Activated CD4-positive, alpha-beta memory T cell treated with anti-CD3 and anti-CD28 coated beads, Interleukin-2, amount 10 ng/mL, durations not matched to agents 7 days and 5 days (primary cell): Measurements from ENCODE around the gene LRP2BP. TPM values are rescaled to one million over a fixed set of nuclear protein-coding genes. Genes with fewer than 3 reads are reported as not detected.

Experiments
- CTCF ChIA-PET: fragments of 350-600 bp; sonication (Branson Sonifier 250); formaldehyde crosslinking; loops from one replicate; lab custom pipeline; 2021; ENCODE audit warnings: antibody characterized with exemption, inconsistent platforms; lab: Charles Lee
- POLR2A ChIA-PET: fragments of 350-600 bp; sonication (Branson Sonifier 250); formaldehyde crosslinking; loops from one replicate; lab custom pipeline; 2021; ENCODE audit warnings: antibody characterized with exemption; lab: Charles Lee
- DNase-seq: peaks from one replicate; pipeline ENCODE4 v3.0.0-alpha.2; 2020
- H3K27ac Mint-ChIP-seq: one replicate; pipeline ENCODE4 v1.8.0; 2021; ENCODE audit warnings: mild to moderate bottlenecking, mixed read lengths
- H3K27me3 Mint-ChIP-seq: one replicate; pipeline ENCODE4 v1.8.0; 2021; ENCODE audit warnings: mixed read lengths
- H3K36me3 Mint-ChIP-seq: one replicate; pipeline ENCODE4 v1.8.0; 2021; ENCODE audit warnings: low read depth, mixed read lengths
- H3K4me1 Mint-ChIP-seq: one replicate; pipeline ENCODE4 v1.8.0; 2021; ENCODE audit warnings: mixed read lengths
- H3K4me3 Mint-ChIP-seq: one replicate; pipeline ENCODE4 v1.8.0; 2021; ENCODE audit warnings: mild to moderate bottlenecking, mixed read lengths
- H3K9me3 Mint-ChIP-seq: one replicate; pipeline ENCODE4 v1.8.0; 2021; ENCODE audit warnings: mixed read lengths
- total RNA-seq, 2 experiments: library from RNA; stranded (reverse); gene quantifications; one replicate each; pipeline ENCODE4 v1.2.3, GENCODE V29; 2021

Gene LRP2BP
- 1 to 10 TPM; 1.1 to 1.2 TPM for total RNA-seq

DNA sequence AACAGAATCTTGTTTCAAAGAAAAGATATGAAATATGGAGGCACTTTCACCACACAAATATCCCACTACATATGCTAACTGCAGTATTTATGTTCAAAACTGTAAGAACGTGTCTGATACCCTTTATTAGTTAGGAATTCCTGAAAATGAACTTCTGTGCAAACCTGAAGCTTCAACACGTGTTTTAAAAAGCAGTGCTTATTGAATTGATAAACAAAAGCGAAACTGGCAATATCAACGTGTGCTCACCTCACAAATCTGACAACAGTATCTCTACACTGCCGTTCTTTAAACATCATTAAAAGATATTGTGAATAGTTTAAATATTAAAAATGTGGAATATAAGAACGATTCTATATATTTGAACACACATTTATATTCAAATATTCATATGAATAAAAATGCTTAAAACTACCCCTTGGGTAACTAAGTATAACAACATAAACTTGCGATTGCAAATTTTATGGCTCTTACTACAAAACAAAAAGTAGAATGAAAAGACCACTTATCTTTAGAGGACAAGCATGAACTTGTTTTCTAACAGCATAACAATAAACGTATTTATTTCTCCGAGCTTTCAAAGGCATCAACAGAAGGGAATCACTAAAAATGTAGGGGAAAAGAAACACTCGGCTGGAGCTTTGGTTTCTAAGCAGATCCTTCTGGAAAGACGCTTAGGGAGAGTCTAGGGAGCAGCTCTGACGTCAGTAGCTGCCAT is at the start of gene LRP2BP:
Gene LRP2BP, minus strand, starts transcription at position 687 of the 718 bp plus-strand sequence. CDS start 17,738 bp downstream, outside the sequence.
- Mint-ChIP-seq H3K27ac (peak within 1 kb of the TSS; percentile 92), H3K4me3 (peak within 1 kb of the TSS; percentile 84), H3K4me1 (peaks cover 52% of the 10 kb centered on the region), H3K36me3 (peaks cover 42% of the 10 kb centered on the region), H3K9me3 (no peaks in the 10 kb centered on the region), H3K27me3 (no peaks in the 10 kb centered on the region)
- ChIA-PET CTCF (interaction anchor here (1.2 to 1.9 kb wide), 5 partner anchors 11 to 203 kb away, joined by 3 to 4 read pairs (median 4); partner anchors contain the start of genes SNX25 and UFSP2), POLR2A (interaction anchor here (1.0 to 4.3 kb wide), 15 partner anchors 9 to 747 kb away, joined by 3 to 47 read pairs (median 5); partner anchors contain the start of genes CENPU, CFAP97, SLC25A4 and SNX25)
- no peak for DNase-seq

GRCh38 chr4:185445209-185445608 is 49.5 kb upstream of the LRP2BP start:
- Mint-ChIP-seq H3K27me3 (peaks cover 2% of the 10 kb centered on the region), H3K4me3 (no peak overlapping the region), H3K9me3 (no peaks in the 10 kb centered on the region), H3K27ac (no peak overlapping the region), H3K36me3 (no peaks in the 10 kb centered on the region), H3K4me1 (no peaks in the 10 kb centered on the region)
- no peak for DNase-seq
- ChIA-PET POLR2A (no interaction called here), CTCF (no interaction called here)

DNA sequence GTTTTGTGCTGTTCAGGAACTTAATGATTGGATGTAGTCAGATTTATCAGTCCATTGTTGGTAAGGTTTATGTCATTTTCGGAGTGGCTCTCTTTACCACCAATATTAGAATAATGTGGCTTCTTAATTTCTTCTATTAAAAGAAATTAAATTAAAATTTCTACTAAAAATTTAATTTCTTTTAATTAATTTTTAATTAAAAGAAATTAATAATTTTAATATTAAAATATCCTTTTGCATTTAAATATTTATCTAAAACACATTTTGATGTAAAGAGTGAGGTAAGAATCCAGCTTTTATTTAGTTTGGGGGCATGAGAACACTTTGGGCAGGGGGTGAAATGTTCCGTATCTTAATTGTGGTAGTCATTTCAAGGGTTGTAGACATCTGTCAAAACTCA is 45.8 kb upstream of the LRP2BP start:
- H3K27ac Mint-ChIP-seq = no peak overlapping the region
- H3K36me3 Mint-ChIP-seq = no peaks in the 10 kb centered on the region
- ChIA-PET CTCF (no interaction called here), POLR2A (no interaction called here)
- no peak for DNase-seq
- H3K9me3 Mint-ChIP-seq = no peaks in the 10 kb centered on the region
- no peak overlapping the region for H3K4me3 Mint-ChIP-seq
- H3K4me1 Mint-ChIP-seq = no peaks in the 10 kb centered on the region
- peaks cover 2% of the 10 kb centered on the region for H3K27me3 Mint-ChIP-seq

DNA sequence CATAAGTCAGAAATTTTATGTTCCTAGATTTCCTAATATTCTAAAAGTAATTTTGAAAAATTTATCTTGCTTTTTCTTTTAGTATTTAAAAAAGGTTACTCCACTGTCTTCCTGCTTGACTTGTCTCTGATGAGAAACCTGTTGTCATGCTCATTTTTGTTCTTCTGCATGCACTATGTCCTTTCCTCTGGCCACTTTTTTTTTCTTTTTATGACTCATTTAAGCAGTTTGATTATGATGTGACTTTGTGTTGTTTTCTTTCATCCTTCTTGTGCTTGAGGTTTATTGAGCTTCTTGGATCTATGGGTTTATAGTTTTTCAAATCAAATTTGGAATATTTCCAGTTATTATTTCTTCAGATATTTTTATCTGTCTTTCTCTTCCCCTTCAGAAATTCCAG is 42.1 kb upstream of the LRP2BP start:
- no peak overlapping the region for H3K4me3 Mint-ChIP-seq
- DNase-seq = no peak
- H3K36me3 Mint-ChIP-seq = no peaks in the 10 kb centered on the region
- H3K4me1 Mint-ChIP-seq = no peaks in the 10 kb centered on the region
- CTCF ChIA-PET = no interaction called here
- H3K27me3 Mint-ChIP-seq = peaks cover 2% of the 10 kb centered on the region
- POLR2A ChIA-PET = no interaction called here
- no peaks in the 10 kb centered on the region for H3K9me3 Mint-ChIP-seq
- H3K27ac Mint-ChIP-seq = no peak overlapping the region

DNA sequence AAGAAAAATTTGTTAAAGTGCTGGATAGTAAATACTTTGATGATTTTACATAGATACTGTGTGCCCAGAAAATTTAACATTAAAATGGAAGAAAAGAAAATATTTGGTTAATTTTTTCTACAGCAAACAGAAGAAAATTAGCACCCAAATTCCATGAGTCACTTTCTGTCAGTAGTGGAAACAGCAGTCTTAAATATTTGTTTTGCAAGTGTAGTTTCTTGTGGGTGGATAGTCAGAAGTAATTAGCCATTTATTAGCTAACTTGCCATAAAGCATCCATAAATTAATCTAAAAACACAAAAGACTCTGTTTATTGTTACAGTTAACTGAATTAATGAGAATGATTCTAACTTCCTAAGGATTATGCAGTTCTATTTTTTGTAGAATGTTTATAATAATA is 39.7 kb upstream of the LRP2BP start:
- Mint-ChIP-seq H3K4me3 (no peak overlapping the region), H3K36me3 (no peaks in the 10 kb centered on the region), H3K27me3 (peaks cover 4% of the 10 kb centered on the region), H3K4me1 (no peaks in the 10 kb centered on the region), H3K9me3 (no peaks in the 10 kb centered on the region), H3K27ac (no peak overlapping the region)
- ChIA-PET CTCF (no interaction called here), POLR2A (no interaction called here)
- no peak for DNase-seq

- Mint-ChIP-seq H3K27me3 (peaks cover 8% of the 10 kb centered on the region), H3K4me3 (no peak overlapping the region), H3K36me3 (peaks cover 6% of the 10 kb centered on the region), H3K4me1 (peaks cover 10% of the 10 kb centered on the region), H3K9me3 (no peaks in the 10 kb centered on the region), H3K27ac (no peak overlapping the region)
- CTCF ChIA-PET = interaction anchor here (0.6 kb wide), 1 partner anchor 81 kb away, joined by 3 read pairs; no protein-coding TSS in a partner anchor
- POLR2A ChIA-PET = no interaction called here
- DNase-seq = no peak
Measured at GRCh38 chr4:185429660-185430059, 33.9 kb upstream of the LRP2BP start.

DNA sequence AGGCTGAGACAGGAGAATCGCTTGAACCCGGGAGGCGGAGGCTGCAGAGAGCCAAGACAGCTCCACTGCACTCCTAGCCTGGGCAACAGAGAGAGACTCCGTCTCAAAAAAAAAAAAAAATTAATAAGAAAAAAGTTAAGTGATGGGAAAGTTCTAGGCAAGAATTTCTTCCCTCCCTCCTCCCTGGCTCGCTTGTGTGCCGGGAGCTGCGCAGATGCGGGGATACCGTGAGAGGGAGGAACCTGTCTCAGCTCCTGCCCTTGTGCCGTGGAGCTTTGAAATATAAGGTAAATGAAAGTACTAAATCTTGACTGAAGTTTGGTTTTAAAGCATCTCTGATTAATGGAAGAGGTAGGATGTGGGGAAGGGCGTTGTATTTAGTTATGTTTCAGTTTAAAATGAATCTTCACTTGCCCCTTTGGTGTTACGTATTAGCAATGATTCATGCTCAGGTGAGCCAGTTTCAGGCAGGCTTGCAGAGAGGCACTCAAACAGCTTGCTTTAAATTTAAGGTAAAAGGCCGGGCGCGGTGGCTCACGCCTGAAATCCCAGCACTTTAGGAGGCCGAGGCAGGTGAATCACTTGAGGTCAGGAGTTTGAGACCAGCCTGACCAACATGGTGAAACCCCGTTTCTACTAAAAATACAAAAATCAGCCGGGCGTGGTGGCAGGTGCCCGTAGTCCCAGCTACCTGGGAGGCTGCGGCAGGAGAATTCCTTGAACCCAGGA is 31.4 kb upstream of the LRP2BP start:
- Mint-ChIP-seq H3K4me1 (peaks cover 20% of the 10 kb centered on the region), H3K27me3 (peaks cover 8% of the 10 kb centered on the region), H3K36me3 (peaks cover 11% of the 10 kb centered on the region), H3K27ac (no peak overlapping the region), H3K4me3 (no peak overlapping the region), H3K9me3 (no peaks in the 10 kb centered on the region)
- DNase-seq = no peak
- ChIA-PET POLR2A (interaction anchor here (1.9 kb wide), 1 partner anchor 22 kb away, joined by 4 read pairs; no protein-coding TSS in a partner anchor), CTCF (interaction anchor here (0.7 kb wide), 2 partner anchors 46 to 248 kb away, joined by 3 read pairs; no protein-coding TSS in a partner anchor)

DNA sequence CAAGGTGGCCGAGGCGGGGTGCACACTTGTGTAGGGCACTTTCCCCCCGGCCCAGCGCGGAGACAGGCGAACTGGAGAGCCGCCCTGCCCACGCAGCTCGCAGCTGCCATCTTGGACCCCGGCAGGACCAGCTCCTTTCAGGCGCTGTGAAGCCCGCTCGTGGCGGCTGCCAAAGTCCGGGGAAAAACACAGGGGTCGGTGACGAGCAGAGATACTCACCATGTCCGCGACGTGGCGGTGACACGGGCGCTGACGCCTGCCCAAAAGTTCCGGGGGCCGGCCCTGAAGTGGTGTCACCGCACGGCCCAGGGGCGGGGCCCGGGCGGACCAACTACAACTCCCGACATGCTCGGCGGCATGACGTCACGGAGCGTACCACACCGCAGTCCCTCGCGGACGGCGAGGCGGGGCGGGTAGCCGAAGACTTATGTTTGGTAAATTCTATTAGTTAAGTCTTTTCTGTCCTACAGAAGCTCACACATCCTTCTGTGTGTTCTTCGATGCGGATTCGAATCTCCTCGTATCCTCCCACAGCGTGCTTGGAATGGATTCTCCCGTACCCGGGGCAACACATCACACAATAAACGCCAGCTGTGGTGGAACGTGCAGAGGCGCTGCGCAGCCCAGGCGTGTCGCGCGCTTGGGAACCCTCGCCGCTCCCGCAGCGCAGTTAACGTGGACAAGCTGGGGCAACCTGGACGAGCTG is 30.1 kb upstream of the LRP2BP start, which contains the start of gene UFSP2:
Gene UFSP2, minus strand, starts transcription at position 318 of the 706 bp plus-strand sequence. Its CDS starts 96 bp downstream, at position 222.
- ChIA-PET POLR2A (interaction anchor here (0.6 to 3.3 kb wide), 12 partner anchors 10 to 692 kb away, joined by 3 to 47 read pairs (median 4); partner anchors contain the start of genes ANKRD37, CENPU, LRP2BP and SLC25A4), CTCF (interaction anchor here (0.6 to 1.9 kb wide), 4 partner anchors 21 to 213 kb away, joined by 3 to 5 read pairs (median 4); partner anchors contain the start of gene LRP2BP)
- Mint-ChIP-seq H3K4me3 (peak within 1 kb of the TSS; percentile 80), H3K36me3 (peaks cover 24% of the 10 kb centered on the region), H3K4me1 (peaks cover 20% of the 10 kb centered on the region), H3K9me3 (no peaks in the 10 kb centered on the region), H3K27ac (peak within 1 kb of the TSS; percentile 94), H3K27me3 (peaks cover 4% of the 10 kb centered on the region)
- DNase-seq = peak; percentile 88

GRCh38 chr4:185424905-185425646 is 29.4 kb upstream of the LRP2BP start:
- H3K9me3 Mint-ChIP-seq = no peaks in the 10 kb centered on the region
- ChIA-PET CTCF (interaction anchor here (0.6 to 1.9 kb wide), 4 partner anchors 20 to 212 kb away, joined by 3 to 5 read pairs (median 4); partner anchors contain the start of gene LRP2BP), POLR2A (interaction anchor here (0.6 to 3.3 kb wide), 12 partner anchors 10 to 692 kb away, joined by 3 to 47 read pairs (median 4); partner anchors contain the start of genes ANKRD37, CENPU, LRP2BP and SLC25A4)
- peak overlapping the region; percentile 94 for H3K27ac Mint-ChIP-seq
- H3K4me1 Mint-ChIP-seq = peaks cover 20% of the 10 kb centered on the region
- H3K27me3 Mint-ChIP-seq = peaks cover 4% of the 10 kb centered on the region
- DNase-seq = no peak
- peak overlapping the region; percentile 80 for H3K4me3 Mint-ChIP-seq
- H3K36me3 Mint-ChIP-seq = peaks cover 24% of the 10 kb centered on the region

GRCh38 chr4:185421366-185422124 is 25.8 kb upstream of the LRP2BP start:
- Mint-ChIP-seq H3K36me3 (peaks cover 34% of the 10 kb centered on the region), H3K27ac (no peak overlapping the region), H3K9me3 (no peaks in the 10 kb centered on the region)

DNA sequence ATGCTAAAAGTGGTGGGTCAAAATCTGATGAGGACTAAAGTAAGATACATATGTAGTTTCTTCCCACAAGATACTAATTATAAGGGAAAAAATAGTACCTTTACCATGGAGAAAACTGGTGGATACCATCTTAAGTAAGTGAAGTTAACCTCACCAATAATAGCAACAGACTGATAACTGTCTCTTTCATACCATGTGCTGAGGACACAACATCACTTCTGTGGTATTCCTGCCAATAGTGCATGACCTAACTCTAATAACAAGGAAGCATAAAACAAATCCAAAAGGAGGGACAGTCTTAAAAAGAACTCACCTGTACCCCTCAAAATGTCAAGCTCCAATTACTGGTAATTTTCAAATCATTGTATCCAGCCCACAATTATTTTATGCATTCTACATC is 21.2 kb upstream of the LRP2BP start:
- Mint-ChIP-seq H3K36me3 (peaks cover 36% of the 10 kb centered on the region), H3K9me3 (no peaks in the 10 kb centered on the region), H3K4me1 (no peaks in the 10 kb centered on the region), H3K27me3 (no peaks in the 10 kb centered on the region), H3K4me3 (no peak overlapping the region), H3K27ac (no peak overlapping the region)
- DNase-seq = no peak
- ChIA-PET CTCF (interaction anchor here (0.5 kb wide), 1 partner anchor 1192 kb away, joined by 5 read pairs; no protein-coding TSS in a partner anchor), POLR2A (no interaction called here)

More at GRCh38 chr4:185421366-185422124, 25.8 kb upstream of the LRP2BP start:
- peaks cover 20% of the 10 kb centered on the region for H3K4me1 Mint-ChIP-seq
- no peaks in the 10 kb centered on the region for H3K27me3 Mint-ChIP-seq
- POLR2A ChIA-PET = no interaction called here
- DNase-seq = no peak
- CTCF ChIA-PET = no interaction called here
- H3K4me3 Mint-ChIP-seq = no peak overlapping the region
